NCI-H2081 treated with DMSO at 0.1 percent for 48 hours (cell line): Measurements from ENCODE around the gene CXCR3.
"Not testable (repeated sequence)": the region's sequence is repeated elsewhere in the genome, so short reads cannot be mapped to it uniquely, and the experiment has no call there.

Experiments
- DNase-seq: peaks from one replicate; lab custom pipeline; 2025; lab: John Stamatoyannopoulos, UW

CXCR3 gene

DNA sequence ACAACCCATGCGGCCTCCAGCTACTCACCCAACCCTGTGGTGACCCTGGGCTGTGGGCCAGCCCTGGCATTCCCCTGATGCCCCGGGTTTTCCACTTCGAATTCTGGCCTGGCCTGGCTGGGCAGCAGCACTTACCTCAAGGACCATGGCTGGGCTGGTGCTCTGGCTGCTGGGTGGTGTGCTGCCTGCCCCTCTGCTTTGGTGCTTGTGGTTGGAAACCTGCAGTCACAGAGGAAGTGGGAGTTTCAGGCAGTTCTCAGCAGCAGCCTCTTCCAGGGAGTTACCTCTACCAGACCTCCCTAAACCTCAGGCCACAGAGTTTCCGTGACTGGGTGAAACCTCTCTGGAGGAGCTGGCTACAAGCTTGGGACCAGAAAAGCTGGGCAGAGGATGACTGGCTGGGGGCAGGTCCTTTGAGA is at the start of gene CXCR3:
TSS of gene CXCR3 (minus strand) at position 209 of the 419 bp plus-strand sequence. CDS start at position 147, 62 bp downstream.
- DNase-seq = no peak

DNA sequence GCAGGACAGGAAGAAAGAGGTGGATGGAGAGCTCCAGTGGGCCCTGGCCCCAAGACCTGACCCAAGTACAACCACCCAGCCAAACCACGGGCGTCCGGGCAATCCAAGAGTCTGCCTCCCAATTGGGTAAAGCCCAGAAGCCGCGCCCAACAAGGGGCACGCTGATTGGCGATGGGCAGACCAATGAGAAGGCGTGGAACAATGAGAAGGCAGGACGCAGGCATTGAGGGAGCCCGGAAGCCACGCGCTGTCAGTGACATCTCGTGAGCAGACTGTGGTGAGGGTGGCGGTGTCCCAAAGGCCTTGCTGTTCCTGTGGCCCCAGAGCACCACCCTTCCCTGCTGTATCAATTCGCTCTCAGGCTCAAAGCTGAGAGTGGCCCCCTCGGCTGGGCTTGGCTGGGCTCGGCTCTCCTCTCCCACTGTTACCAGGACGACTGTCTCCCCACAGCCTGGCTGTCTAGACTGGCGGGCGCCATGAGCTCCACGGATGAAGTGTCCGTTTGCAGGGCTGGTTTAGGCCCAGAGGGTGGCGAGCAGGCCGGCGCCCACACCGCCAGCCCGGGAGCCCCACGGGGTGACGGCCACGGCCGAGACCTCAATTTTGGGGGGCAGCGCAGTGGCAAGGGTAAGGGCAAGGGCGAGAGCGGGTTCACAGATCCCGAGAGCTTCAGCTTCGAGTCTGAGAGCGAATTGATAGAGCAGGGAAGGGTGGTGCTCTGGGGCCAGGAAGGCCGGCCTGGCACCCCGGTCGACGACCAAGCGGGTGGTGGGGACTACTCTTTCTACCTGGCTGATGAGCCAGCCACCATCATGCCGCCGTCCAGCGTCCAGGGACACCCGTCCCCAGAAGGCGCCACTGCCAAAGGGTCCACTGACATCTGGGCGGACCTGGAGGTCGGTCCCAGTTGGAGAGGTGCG is 49.3 kb upstream of the CXCR3 start, which contains the start of gene LOC101059915:
TSS of gene LOC101059915 (plus strand) at position 219 of the 920 bp plus-strand sequence.
- DNase-seq = no peak

- DNase-seq = no peak
Observed at GRCh38 chrX:71666240-71667223, 48.2 kb upstream of the CXCR3 start.

DNA sequence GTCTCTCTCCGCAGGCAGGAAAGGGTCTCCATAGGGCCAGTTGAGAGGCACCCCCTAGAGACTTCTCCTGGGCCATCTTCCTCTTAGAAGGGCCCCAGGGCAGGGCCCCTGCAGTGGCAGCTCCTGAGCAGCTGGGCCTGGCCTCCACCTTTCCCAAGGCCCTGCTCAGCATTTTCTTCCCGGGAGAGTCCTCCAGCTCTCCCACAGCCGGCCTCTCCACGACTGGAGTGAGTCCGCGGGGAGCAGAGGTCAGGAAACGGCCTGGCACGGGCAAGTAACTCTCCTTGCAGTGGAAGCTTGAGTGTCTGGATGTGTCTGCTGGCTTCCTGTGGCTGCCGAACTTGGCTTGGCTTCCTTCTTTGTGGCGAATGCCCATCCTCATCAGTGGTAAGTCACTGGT is 47.4 kb upstream of the CXCR3 start:
- DNase-seq = no peak

DNA sequence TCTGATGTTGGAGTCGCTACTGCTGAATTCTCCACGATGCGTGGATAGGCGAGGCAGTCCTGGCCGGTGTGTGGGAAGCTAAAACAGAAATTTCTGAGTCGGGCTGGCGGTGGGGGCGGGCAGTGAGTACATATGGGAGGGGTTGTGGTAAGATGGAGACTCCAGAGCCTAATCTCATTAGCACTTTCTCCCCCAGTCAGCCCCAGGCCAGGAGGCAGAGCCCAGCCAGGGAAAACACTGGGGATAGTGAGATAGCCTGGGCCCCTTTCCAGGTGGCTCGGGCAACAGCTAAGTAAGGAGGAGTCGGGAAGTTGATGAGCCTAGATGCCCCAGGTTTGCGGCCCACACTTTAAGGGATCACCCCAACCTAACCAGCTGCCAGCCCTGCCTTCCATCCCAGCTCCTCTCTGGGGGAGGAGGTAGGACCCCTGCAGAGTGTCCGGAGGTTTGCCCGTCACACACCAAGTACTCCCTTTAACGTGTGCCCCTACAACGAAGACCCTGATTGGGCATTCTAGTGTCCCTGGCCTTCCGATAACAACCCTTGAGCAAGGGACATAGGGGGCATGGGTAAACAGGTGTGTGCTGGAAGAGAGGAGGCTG is 46.7 kb upstream of the CXCR3 start:
- DNase-seq = no peak

DNA sequence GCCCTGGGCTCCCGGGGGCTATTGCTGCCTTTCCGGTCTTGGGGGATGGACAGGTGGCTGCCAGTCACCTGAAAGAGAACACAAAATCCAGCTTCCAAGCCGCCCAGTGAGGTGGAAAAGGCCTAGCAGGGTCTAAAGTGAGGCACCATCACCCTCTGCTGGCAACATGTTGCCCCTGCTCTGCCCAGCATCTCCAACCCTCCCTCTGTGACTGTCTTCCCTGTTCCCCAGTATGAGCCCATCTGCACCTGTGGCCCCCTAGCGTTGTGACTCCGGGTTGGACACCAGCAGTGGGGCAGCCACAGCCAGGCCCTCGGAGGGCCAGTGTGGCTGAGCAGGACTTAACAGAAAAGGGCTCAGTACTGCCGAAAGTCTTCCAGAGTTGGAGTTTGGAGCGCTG is 45.9 kb upstream of the CXCR3 start:
- not testable (repeated sequence) for DNase-seq

DNA sequence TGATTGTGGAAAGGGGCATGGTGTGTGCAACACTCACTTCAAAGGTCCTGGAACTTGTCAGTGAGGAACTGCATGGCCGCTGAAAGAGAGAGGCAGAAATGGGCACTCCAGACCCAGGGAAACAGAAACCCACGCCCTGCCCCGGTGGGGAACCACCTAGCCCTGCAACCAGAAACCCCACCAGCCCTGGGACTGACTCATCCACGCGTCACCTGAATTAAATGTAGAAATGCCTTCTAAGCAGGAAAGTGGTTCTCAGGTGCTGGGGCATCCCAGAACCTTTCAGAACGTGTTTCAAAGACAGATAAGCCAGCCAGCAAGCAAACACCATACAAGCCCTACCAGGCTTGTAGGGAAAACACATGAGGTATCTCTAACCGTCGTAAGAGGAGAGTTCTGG is 44.9 kb upstream of the CXCR3 start:
- not testable (repeated sequence) for DNase-seq

DNA sequence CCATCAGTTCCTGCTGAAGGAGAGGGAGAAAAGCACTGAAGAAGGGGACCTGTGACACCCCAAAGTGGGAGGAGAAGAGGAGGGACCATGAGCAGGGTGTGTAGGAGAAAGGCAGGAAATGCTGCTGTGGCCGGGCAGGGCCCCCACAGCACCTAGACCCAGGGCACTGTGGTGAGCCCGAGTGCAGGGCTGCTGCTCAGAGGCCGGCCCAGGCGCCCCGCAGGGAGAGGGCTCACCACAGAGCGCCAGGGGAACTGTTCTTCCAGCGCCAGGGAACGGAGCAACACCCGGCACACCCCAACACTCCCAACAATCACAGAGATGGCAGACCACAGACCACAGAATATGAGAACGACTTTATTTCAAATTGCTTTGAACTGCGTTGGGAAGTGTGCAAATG is 44.3 kb upstream of the CXCR3 start:
- DNase-seq = not testable (repeated sequence)

GRCh38 chrX:71661919-71662318 is 43.6 kb upstream of the CXCR3 start:
- DNase-seq = no peak

DNA sequence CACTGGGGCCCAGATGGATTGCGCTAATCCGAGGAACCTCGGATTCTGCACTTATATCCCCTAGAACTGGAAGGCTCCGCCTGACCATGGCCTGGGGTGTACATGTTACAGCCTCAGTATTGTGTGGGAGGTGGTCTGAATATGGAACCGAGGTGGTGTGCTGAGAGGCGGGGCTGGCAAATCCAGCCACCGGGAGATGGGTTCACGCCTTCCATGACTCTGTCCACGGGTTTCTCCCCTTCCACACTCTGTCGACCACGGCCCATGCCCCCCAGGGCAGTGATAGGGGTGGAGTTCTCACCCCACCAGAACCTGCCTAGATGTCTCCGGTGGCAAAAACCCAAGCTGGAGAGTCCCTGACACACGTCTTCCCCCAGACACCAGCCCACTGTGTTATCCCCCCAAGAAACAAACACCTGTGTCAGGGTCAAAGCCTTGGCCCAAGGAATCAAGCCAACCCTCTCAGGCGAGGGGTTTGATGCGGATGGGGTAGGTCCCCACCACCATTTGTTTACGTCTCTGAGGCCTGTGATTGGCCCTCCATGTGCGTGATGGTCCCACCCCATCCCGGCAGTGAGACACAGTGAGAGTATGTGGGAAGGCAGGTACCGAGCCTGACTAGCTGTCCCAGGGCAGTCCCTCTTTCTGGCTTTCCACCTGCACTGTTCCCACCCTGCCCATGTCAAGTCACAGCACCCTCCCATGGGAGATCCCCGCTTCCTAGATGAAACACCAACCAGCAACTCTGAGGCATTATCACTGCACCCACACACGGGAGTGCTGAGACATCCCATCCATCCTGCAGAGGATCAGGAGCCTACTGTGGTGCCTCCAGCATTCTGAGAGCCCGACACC is 42.5 kb upstream of the CXCR3 start:
- DNase-seq = no peak

- no peak for DNase-seq
Observed at GRCh38 chrX:71659959-71660358, 41.6 kb upstream of the CXCR3 start.

DNA sequence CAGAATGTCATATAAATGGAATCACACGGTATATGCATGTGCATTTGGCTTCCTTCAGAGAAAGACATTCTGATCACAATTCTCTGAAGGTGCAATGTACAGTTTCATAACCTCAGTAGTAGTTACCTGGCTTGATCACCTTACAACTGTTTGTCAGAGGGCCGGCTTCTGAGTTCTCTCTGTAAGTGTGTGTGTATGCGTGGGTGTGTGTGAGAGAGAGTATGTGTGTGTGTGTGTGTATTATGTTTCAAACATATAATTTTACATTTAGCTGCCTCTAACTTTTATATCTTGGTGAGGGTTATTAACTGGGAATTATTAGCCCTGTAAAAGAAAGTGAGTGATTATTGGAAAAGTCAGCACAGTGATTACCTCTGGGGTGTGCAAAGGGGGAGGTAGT is 41.0 kb upstream of the CXCR3 start:
- DNase-seq = no peak

DNA sequence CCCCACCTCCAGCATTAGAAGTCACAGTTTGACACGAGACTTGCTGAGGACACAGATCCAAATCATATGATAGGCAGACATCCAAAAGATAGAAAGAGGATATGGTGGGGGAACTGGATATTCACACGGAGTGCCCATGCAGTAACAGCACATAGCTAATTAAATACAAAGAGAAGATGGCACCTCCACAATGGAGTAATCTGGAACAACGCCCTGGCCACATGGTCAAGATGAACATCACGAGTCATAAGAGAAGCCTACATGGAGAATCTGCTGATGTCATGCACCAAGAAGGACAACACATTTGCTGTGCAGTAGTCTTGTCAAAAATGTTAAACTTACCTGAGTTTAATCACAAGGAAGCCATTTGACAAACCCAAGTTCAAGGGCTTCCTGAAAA is 39.0 kb upstream of the CXCR3 start:
- DNase-seq = no peak

DNA sequence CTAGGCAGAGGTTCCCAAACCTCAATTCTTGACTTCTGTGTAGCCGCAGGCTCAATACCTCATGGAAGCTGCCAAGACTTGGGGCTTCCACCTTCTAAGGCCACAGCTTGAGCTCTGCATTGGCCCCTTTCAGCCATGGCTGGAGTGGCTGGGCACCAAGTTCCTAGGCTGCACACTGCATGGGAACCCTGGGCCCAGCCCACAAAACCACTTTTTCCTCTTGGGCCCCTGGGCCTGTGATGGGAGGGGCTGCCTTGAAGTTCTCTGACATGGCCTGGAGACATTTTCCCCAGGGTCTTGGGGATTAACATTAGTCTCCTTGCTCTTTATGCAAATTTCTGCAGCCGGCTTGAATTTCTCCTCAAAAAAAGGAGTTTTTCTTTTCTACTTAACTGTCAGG is 35.0 kb upstream of the CXCR3 start:
- DNase-seq = no peak

- no peak for DNase-seq
Observed at GRCh38 chrX:71652405-71652804, 34.1 kb upstream of the CXCR3 start.

DNA sequence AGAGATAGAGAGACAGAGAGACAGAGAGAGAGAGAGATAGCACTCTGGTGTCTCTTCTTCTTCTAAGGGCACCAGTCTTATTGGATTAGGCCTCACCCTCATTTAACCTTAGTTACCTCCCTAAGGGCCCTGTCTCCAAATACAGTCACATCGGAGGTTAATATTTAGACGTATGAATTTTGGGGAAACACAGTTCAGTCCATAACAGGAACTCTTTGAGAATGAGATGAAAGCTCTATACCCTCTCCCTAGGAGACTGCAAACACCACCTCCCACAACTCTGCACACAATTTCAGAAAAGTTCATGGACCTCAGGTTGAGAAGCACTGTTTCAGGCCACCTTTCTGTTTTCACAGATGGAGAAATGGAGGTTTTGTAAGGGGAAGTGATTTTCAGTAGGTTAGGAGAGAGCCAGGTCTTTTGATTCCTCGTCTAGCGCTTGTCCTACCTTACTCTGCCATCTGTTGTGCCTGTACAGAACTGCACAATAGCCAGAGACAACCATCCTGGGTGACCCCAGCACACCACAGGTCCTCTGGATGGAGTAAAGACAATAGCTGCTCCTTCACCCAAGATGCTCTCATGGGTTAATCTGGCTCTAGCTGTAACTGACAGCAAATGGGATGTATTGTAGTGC is 32.1 kb upstream of the CXCR3 start:
- no peak for DNase-seq

DNA sequence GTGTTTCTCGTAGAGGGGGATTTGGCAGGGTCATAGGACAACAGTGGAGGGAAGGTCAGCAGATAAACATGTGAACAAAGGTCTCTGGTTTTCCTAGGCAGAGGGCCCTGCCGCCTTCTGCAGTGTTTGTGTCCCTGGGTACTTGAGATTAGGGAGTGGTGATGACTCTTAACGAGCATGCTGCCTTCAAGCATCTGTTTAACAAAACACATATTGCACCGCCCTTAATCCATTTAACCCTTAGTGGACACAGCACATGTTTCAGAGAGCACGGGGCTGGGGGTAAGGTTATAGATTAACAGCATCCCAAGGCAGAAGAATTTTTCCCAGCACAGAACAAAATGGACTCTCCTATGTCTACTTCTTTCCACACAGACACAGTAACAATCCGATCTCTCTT is 26.1 kb upstream of the CXCR3 start:
- DNase-seq = not testable (repeated sequence)

DNA sequence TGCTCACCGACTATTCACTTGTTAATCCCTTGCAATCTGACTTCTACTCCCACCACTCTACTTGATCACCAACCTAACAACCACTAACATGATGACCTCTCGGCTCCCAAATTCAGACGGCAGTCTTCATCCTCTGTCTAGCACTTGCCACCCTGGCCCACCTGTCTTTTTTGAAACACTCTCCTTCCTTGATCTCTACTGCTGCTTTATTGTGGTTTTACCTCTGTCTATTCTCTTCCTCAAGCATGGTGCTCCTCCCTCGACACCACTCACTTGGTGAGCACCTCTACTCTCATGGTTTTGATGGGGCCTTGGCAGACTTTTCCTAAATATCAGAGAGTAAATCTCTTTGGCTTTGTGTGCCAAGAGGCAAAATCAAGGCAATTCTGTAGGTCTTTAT is 21.7 kb upstream of the CXCR3 start:
- DNase-seq = no peak

DNA sequence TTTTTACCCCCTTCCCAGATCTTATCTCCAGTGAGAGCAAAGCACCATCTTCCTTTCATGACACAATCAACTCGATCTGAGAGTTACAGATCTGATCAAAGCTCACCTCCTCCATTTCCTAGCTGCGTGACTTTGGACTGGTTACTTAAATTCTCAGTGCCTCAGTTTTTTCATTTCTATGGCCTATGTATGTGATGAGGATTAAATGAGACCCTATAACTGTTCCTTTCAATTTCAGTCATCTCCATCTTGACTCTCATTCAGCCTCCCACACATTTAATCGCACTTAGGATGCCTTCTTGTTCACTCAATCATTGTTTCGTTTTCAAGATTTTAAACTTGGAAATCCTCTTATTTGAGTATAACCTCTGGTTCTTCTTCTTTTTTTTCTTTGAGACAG is 20.1 kb upstream of the CXCR3 start:
- no peak for DNase-seq

DNA sequence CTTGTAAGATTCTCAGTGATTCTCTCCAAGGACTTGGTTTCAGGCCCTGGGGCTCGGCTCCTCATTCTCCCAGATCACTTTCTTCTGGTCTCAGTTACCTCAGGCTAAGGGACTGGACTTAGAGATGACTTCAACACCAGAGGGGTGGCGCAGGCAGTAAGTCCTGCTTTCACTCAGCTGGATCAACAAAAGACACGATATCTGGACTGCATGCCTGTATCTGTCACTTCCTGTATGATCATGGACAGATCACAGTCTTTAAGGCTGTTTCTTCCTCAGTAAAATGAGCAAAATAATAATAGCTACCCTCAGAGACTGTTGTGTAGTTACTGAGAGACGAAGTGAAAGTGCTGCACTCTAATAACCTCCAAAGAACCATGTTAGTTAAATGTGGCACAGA is 19.5 kb upstream of the CXCR3 start:
- no peak for DNase-seq

DNA sequence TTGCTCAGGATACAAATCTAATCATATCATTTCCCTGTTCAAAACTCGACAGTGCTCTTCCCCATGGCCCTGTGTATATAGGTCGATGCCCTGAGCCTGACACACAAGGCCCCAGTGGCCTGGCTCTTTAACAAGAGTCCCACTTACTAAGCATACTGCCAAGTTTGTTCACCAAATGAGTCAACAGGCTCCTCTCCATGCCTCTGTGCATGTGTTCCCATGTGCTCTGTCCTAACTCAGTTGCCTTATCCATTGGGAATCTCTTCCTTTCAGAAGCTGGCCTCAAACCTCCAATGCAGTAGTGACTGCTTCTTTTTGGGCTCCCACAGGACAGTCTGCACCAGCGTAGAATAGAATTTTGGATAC is 18.9 kb upstream of the CXCR3 start:
- DNase-seq = no peak
